ENCODE measurements around the gene ZNF343. TPM values are rescaled to one million over a fixed set of nuclear protein-coding genes. Genes with fewer than 3 reads are reported as not detected.

The ZNF343 gene
- polyA plus RNA-seq, 1 donor from 2014 or later, result 14.3 TPM

GRCh38 chr20:2537101-2537500 lies 28.4 kb upstream of the ZNF343 start:
- TF ChIP-seq TAF1 (IDR thresholded peaks at IDR 0.05; ENCODE audit: low read depth) (no peak), SMC3 (conservative IDR thresholded peaks at IDR 0.05; ENCODE audit: poor library complexity) (no peak), EP300 (conservative IDR thresholded peaks at IDR 0.05; ENCODE audit: poor library complexity, severe bottlenecking) (no peak), POLR2AphosphoS5 (IDR thresholded peaks at IDR 0.05) (no peak), RAD21 (conservative IDR thresholded peaks at IDR 0.05) (no peak), REST (IDR thresholded peaks at IDR 0.05; ENCODE audit: borderline replicate concordance) (no peak), CTCF (IDR thresholded peaks at IDR 0.05; ENCODE audit: poor library complexity, severe bottlenecking) (no peak)
- H3K27me3 ChIP-seq (ENCODE audit: insufficient read depth, low read depth, low read length), result no peaks in the 10 kb centered on the region
- no peaks in the 10 kb centered on the region for H3K36me3 ChIP-seq (ENCODE audit: insufficient read depth, low read length)
- H3K79me2 ChIP-seq (replicated peaks; ENCODE audit: insufficient read depth, low read length), result no peaks in the 10 kb centered on the region
- no peak overlapping the region for H3K9ac ChIP-seq (ENCODE audit: low read length)
- H4K20me1 ChIP-seq (ENCODE audit: insufficient read depth), result no peaks in the 10 kb centered on the region
- H3K4me2 ChIP-seq (ENCODE audit: low read length), result no peak overlapping the region
- H3K9me2 ChIP-seq (ENCODE audit: insufficient read depth, low read length), result no peaks in the 10 kb centered on the region
- no peaks in the 10 kb centered on the region for H3F3A ChIP-seq (ENCODE audit: insufficient read depth, low read length, poor library complexity, severe bottlenecking)
- no peaks in the 10 kb centered on the region for H3K9me3 ChIP-seq (ENCODE audit: low read length)
- H2AFZ ChIP-seq (ENCODE audit: low read depth, low read length), result no peak overlapping the region
- no peak overlapping the region for H3K4me3 ChIP-seq (ENCODE audit: low read length)
- no peak overlapping the region for H3K27ac ChIP-seq (ENCODE audit: low read length)

- H2AFZ ChIP-seq (ENCODE audit: low read depth, low read length), result no peak within 1 kb of the TSS
- no peak within 1 kb of the TSS for H3K4me3 ChIP-seq (ENCODE audit: low read length)
- H3K27me3 ChIP-seq (ENCODE audit: insufficient read depth, low read depth, low read length), result no peaks in the 10 kb centered on the region
- no peaks in the 10 kb centered on the region for H3K36me3 ChIP-seq (ENCODE audit: insufficient read depth, low read length)
- H3K79me2 ChIP-seq (replicated peaks; ENCODE audit: insufficient read depth, low read length), result no peaks in the 10 kb centered on the region
- H3K9me3 ChIP-seq (ENCODE audit: low read length), result no peaks in the 10 kb centered on the region
- H4K20me1 ChIP-seq (ENCODE audit: insufficient read depth), result no peaks in the 10 kb centered on the region
- H3K4me2 ChIP-seq (ENCODE audit: low read length), result no peak within 1 kb of the TSS
- H3K9ac ChIP-seq (ENCODE audit: low read length), result no peak within 1 kb of the TSS
- no peak within 1 kb of the TSS for H3K27ac ChIP-seq (ENCODE audit: low read length)
- H3F3A ChIP-seq (ENCODE audit: insufficient read depth, low read length, poor library complexity, severe bottlenecking), result no peaks in the 10 kb centered on the region
- H3K9me2 ChIP-seq (ENCODE audit: insufficient read depth, low read length), result no peaks in the 10 kb centered on the region
- TF ChIP-seq REST (IDR thresholded peaks at IDR 0.05; ENCODE audit: borderline replicate concordance), result no peak
- no peak for TF ChIP-seq EZH2 (IDR thresholded peaks at IDR 0.05; ENCODE audit: borderline replicate concordance, insufficient read depth, low read length, poor library complexity, severe bottlenecking)
- TF ChIP-seq RAD21 (conservative IDR thresholded peaks at IDR 0.05), result no peak
- TF ChIP-seq TAF1 (IDR thresholded peaks at IDR 0.05; ENCODE audit: low read depth), result no peak
Observed at GRCh38 chr20:2536560-2536986, 27.9 kb upstream of the ZNF343 start, which contains the start of gene TMC2. TSS of gene TMC2 (plus strand) at chr20:2536573. CDS start at chr20:2536622, 49 bp downstream.
